Stimulated activated CD8-positive, alpha-beta memory T cell treated with anti-CD3 and anti-CD28 coated beads, Interleukin-12 subunit alpha, Interleukin-12 subunit beta, amount 100 ng/mL, for 24 hours (primary cell): ENCODE measurements around the gene XRRA1.
"Not testable (repeated sequence)": the region's sequence is repeated elsewhere in the genome, so short reads cannot be mapped to it uniquely, and the experiment has no call there.

ENCODE experiments used
- DNase-seq: peaks from one replicate; pipeline ENCODE4 v3.0.0-alpha.2; 2020; ENCODE audit errors: extremely low read depth

XRRA1 gene

GRCh38 chr11:74948898-74949752 lies at the start of gene XRRA1, which contains the start of gene SPCS2:
XRRA1 (minus strand) TSS chr11:74949091; CDS start chr11:74940878, 8,213 bp downstream.
SPCS2 (plus strand) TSS chr11:74949266; CDS start chr11:74949286, 20 bp downstream.
- DNase-seq, result peak; percentile 96

- no peak for DNase-seq
These were observed 44.0 kb upstream of the XRRA1 start for GRCh38 chr11:74992852-74993251.

GRCh38 chr11:74990941-74991340 lies 42.0 kb upstream of the XRRA1 start:
- no peak for DNase-seq

DNA sequence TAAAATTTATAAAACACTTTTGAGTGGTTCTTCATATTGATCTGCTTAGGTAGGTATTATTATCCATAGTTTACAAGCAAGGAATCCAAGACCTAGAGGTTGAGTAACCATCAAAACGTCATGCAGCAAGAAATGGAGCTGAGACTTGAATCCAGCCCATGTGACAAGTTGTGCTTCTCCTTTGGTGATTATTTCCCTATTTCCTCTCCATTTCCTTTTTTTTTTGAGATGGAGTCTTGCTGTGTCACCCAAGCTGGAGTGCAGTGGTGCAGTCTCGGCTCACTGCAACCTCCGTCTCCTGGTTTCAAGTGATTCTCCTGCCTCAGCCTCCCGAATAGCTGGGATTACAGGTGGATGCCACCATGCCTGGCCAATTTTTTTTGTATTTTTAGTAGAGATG lies 41.3 kb upstream of the XRRA1 start:
- DNase-seq, result not testable (repeated sequence)

DNA sequence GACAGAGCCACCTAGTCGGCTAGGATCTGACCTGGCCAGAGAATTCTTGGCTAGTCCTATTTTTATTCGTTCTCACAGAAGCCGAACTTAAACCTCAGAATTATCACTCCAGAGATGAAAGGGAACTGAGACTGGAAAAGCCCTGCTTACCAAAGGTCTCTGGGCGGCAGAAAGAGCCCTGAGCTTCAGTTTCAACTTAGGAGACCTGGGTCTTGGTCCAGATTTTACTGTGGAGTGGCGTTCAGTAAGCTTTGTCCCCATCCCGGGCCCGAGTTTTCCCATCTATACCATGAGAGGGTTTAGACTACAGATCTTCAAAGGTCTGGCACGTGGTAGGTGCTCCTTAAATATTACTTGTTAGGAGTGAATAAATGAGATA lies 40.4 kb upstream of the XRRA1 start:
- no peak for DNase-seq

DNA sequence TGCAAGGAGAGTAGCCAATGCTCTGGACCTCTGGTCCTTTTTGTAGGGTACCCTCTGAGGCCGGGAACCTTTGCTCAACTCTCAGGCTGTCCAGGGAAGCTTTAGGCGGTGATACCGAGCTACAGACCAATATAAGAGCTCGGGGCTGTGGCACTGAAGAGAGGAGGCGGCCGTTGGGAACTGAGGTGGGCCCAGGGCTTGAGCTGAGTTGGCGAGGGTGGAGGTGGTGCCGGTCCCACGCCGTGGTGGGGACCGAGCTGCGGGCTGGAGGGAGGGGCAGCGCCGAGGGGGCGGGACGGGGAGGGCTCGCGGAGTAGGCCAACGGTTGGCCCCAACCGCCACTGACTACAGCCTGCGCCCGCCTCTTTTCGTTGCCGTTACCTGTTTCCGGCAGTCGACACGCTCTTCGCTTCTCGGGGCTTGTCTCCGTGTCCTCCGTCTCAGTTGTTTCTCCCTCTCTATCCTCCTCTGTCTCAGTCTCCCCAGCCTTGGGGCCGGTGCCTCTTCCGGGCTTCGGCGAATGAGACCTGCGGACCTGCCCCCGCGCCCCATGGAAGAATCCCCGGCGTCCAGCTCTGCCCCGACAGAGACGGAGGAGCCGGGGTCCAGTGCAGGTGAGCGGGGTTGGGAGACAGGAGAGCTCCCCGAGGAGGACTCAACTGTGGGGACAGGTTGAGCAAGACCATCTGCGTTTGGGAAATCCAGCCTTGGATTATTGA lies 39.8 kb upstream of the XRRA1 start, which contains the start of gene NEU3:
NEU3 (plus strand) TSS at position 393 of the 719 bp plus-strand sequence; CDS start at position 521, 128 bp downstream.
- peak; percentile 78 for DNase-seq

DNA sequence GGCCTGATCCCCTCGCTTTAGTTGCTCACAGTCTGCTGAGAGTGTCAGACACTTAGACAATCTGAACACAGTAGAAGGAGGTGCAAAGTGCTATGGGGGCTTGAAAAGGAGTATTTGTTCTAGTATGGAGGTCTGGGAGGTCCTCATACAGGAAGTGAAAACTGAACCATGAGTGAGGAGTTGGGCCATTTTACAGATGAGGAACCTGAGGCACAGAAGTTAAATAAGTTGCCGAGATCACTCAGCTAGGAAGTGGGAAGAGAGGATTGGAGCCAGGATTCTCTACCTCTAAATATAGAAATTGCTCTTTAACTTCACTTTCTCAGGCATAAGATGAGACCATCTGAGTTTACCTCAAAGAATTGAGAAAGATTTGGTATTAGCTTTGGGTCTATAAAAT lies 35.8 kb upstream of the XRRA1 start:
- no peak for DNase-seq

DNA sequence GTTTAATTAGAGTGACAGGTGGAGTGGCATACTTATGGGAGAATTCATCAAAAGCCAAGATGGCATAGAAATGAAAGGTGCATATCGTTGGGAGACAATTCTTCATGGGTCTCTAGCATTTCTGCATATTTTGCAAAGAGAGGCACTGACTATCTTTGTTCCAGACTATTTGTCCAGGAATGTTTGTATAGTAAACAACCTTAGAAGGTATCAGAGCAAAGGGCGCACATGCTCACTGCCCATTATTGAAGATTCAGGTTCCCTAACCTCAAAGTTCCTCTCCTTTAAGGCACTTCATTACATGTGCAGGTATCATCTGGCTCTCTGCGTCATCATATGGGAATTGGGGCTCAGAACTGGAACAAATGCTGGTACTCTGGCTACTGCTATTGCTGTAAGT lies 35.2 kb upstream of the XRRA1 start:
- no peak for DNase-seq

DNA sequence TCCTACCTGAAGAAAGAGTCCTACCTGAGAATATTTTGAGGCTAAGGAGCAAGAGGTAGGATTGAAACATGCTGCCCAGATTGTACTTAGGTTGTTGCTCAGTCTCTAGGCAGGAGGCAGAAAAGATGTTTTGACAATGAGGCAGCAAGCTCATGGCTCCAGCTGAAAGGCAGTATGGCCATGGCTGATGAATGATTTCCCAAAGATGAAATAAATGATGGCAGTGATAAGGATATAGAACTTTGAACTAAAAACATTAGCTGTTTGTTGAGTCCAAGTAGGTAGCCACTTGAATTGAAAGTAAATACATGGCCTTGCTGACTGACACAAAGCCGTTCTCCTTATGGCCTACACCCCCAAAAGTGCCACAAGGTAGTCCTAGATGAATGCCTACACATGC lies 33.0 kb upstream of the XRRA1 start:
- DNase-seq, result no peak

- no peak for DNase-seq
These were observed 31.7 kb upstream of the XRRA1 start for GRCh38 chr11:74980634-74981033.

- DNase-seq, result no peak
These were observed 29.1 kb upstream of the XRRA1 start for GRCh38 chr11:74978041-74978440.

DNA sequence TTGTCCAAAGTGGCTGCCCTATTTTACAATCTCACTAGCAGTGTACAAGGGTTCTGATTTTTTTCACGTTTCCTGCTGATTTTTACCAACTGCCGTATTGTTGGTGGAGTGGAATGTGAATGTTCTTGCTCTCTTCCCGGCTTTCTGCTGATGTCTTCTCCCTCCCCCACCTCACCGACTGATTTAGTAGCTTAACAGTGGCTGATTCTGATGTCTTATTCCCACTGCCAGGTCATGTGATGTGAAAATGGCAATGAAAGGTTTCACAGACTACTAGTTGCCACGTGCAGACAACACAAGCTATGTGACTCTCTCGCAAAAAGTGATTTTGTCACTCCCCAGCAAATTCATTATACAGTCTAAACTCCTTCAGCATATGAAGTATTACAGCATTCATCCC lies 22.5 kb upstream of the XRRA1 start:
- DNase-seq, result no peak

GRCh38 chr11:74970852-74971395 lies 22.0 kb upstream of the XRRA1 start:
- DNase-seq, result no peak

- DNase-seq, result no peak
These were observed 17.8 kb upstream of the XRRA1 start for GRCh38 chr11:74966651-74967050.

- DNase-seq, result not testable (repeated sequence)
These were observed 11.2 kb upstream of the XRRA1 start for GRCh38 chr11:74960128-74960527.

- DNase-seq, result no peak
These were observed 9.2 kb upstream of the XRRA1 start for GRCh38 chr11:74957937-74958629.

DNA sequence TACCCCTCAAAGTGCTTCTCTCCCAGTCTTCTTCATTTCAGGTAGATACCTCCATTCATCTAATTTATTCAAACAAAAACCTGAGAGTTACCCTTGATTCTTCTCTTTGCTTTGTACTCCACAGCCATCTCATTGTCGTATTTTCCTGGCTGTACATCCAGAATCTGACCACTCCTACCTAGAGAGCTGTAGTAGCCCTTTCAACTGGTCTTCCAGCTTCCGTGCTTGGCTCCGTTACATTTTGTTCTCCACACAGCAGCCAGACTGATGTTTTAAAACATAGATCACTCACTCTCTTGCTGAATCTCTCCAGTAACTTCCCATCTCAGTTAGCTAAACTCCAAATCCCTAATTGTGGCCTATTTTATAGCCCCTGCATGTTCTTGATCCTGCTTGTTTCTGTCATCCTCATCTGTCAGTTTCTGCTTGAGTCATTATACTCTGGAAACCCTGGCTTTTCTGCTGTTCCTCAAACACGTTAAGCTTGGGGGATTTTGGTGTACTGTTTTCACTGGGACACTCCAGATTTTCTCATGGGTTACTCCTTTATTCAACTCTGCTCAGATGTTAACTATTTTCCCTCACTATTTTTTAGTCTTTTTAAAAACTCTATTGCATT lies 7.6 kb upstream of the XRRA1 start:
- DNase-seq, result no peak

- no peak for DNase-seq
These were observed 5.3 kb upstream of the XRRA1 start for GRCh38 chr11:74954199-74954598.

GRCh38 chr11:74953451-74953850 lies 4.6 kb upstream of the XRRA1 start:
- DNase-seq, result no peak

DNA sequence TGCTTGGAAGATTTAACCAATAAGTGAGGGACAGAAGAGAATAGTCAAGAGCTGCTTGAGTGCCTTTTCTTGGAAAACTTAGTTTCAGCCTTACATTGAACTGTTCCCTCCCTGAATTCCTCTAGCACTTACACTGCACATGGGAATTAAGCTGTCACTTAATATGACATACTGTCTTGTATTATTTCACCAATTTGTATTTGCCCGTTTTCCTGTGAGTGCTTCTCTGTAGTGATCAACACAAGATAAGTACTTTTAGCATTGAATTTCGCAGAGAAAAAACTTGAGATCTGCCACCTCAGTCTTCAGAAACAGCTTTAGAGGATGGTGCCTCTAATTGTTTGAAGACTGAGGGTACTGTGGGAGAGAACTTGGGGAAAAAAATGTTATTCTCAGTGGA lies 3.9 kb upstream of the XRRA1 start:
- no peak for DNase-seq

- DNase-seq, result no peak
These were observed 2.3 kb upstream of the XRRA1 start for GRCh38 chr11:74951226-74951625.
